HEK293T (cell line): Measurements from ENCODE around the gene CYRIA.

Experiments used
- ARNT ChIP-seq: fragments of 450-650 bp; IDR thresholded peaks from 2 replicates; pipeline ENCODE4 v1.6.1; 2017; ENCODE audit warnings: mild to moderate bottlenecking
- BHLHE40 ChIP-seq: fragments of 450-650 bp; IDR thresholded peaks from 2 replicates; pipeline ENCODE4 v1.6.1; 2016; ENCODE audit warnings: mild to moderate bottlenecking, moderate library complexity, borderline replicate concordance
- CTBP1 ChIP-seq: fragments of 450-650 bp; IDR thresholded peaks from 2 replicates; pipeline ENCODE4 v1.6.1; 2016; ENCODE audit warnings: borderline replicate concordance
- ELF4 ChIP-seq: fragments of 450-650 bp; IDR thresholded peaks from 2 replicates; pipeline ENCODE4 v1.6.1; 2017; ENCODE audit warnings: antibody characterized with exemption
- FOXA1 ChIP-seq: fragments of 450-650 bp; IDR thresholded peaks from 2 replicates; pipeline ENCODE4 v1.6.1; 2016; ENCODE audit warnings: mild to moderate bottlenecking
- FOXK2 ChIP-seq: fragments of 450-650 bp; IDR thresholded peaks from 2 replicates; pipeline ENCODE4 v1.6.1; 2016; ENCODE audit warnings: mild to moderate bottlenecking
- FOXM1 ChIP-seq: fragments of 450-650 bp; IDR thresholded peaks from 2 replicates; pipeline ENCODE4 v1.6.1; 2017; ENCODE audit warnings: mild to moderate bottlenecking, borderline replicate concordance
- LEF1 ChIP-seq: fragments of 450-650 bp; IDR thresholded peaks from 2 replicates; pipeline ENCODE4 v1.6.1; 2017; ENCODE audit warnings: mild to moderate bottlenecking, borderline replicate concordance
- NFRKB ChIP-seq: fragments of 450-650 bp; IDR thresholded peaks from 2 replicates; pipeline ENCODE4 v1.6.1; 2016; ENCODE audit warnings: mild to moderate bottlenecking, moderate library complexity
- SP1 ChIP-seq: fragments of 450-650 bp; IDR thresholded peaks from 2 replicates; pipeline ENCODE4 v1.6.1; 2017
- TARDBP ChIP-seq: fragments of 450-650 bp; IDR thresholded peaks from 2 replicates; pipeline ENCODE4 v1.6.1; 2016
- ZNF384 ChIP-seq: fragments of 450-650 bp; IDR thresholded peaks from 2 replicates; pipeline ENCODE4 v1.6.1; 2016
- TF ChIP-seq, protein P1 (sequence below): fragments of 450-650 bp; IDR thresholded peaks from 2 replicates; pipeline ENCODE4 v1.6.1; 2016

DNA sequence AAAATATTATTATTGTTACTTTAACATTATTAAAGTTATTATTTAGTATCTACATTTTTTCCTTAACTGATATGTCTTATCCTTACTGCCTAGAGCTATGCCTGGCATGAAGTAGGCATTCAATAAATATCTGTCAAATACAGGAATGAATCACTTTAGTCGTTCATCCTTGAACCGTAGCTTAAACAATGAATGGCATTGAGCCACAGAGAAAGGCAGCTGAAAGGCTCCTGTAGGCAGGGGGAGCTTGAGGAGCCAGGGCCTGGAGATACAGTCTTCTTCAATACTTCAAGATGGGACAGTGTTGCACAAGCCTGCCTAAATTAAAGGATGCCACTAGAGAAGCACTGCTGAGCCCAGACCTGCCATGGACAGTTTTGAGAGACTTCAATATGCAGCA lies 22.5 kb downstream of the CYRIA start:
- TF ChIP-seq SP1 (no peak), ELF4 (no peak), LEF1 (no peak), FOXM1 (no peak), ARNT (no peak), BHLHE40 (no peak), NFRKB (no peak), FOXA1 (no peak), TARDBP (no peak), CTBP1 (no peak), FOXK2 (no peak), ZNF384 (no peak)
- TF ChIP-seq, protein P1, sequence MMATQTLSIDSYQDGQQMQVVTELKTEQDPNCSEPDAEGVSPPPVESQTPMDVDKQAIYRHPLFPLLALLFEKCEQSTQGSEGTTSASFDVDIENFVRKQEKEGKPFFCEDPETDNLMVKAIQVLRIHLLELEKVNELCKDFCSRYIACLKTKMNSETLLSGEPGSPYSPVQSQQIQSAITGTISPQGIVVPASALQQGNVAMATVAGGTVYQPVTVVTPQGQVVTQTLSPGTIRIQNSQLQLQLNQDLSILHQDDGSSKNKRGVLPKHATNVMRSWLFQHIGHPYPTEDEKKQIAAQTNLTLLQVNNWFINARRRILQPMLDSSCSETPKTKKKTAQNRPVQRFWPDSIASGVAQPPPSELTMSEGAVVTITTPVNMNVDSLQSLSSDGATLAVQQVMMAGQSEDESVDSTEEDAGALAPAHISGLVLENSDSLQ, result no peak
